PC-3 (cell line): ENCODE data around the gene PIAS2. TPM values are rescaled to one million over a fixed set of nuclear protein-coding genes. Genes with fewer than 3 reads are reported as not detected.
"Not testable (repeated sequence)": the region's sequence is repeated elsewhere in the genome, so short reads cannot be mapped to it uniquely, and the experiment has no call there.

Experiments used
- ATAC-seq: fragments of 200-7000 bp; cut with Tn5 transposase; 2 replicates; pipeline ENCODE4 v1.9.1; 2020; ENCODE audit warnings: mild to moderate bottlenecking, moderate library complexity
- BruUV-seq: library from RNA; stranded (reverse); fragments of 400-500 nt; replicated peaks from 2 replicates; lab custom pipeline; 2021; lab: Mats Ljungman, UMichigan
- CTCF ChIA-PET: fragments of 300-600 bp; sonication (Branson Sonifier 250); formaldehyde crosslinking; loops from one replicate; lab custom pipeline; 2022; ENCODE audit warnings: antibody characterized with exemption; lab: Charles Lee
- POLR2A ChIA-PET: fragments of 300-600 bp; sonication (Branson Sonifier 250); formaldehyde crosslinking; loops from one replicate; lab custom pipeline; 2022; ENCODE audit warnings: antibody characterized with exemption; ENCODE audit not compliant: unreplicated experiment; lab: Charles Lee
- DNase-seq: peaks from one replicate; pipeline ENCODE4 v3.0.0-alpha.2; 2015
- H2AFZ ChIP-seq: fragments of 300-600 bp; sonication (generic); 2 replicates; pipeline ENCODE4 v1.6.0; 2016; ENCODE audit warnings: antibody characterized with exemption, low read length
- H3F3A ChIP-seq: fragments of 300-600 bp; sonication (generic); one replicate; pipeline ENCODE4 v1.6.0; 2017; ENCODE audit warnings: antibody characterized with exemption, low read length, control low read depth, mild to moderate bottlenecking; ENCODE audit not compliant: unreplicated experiment
- H3K27ac ChIP-seq: fragments of 300-600 bp; sonication (generic); 2 replicates; pipeline ENCODE4 v1.5.1; 2016; ENCODE audit warnings: mild to moderate bottlenecking, low read length
- H3K27me3 ChIP-seq: fragments of 300-600 bp; sonication (generic); 2 replicates; pipeline ENCODE4 v1.6.1; 2016; ENCODE audit warnings: low read length, mixed read lengths
- H3K36me3 ChIP-seq: fragments of 300-600 bp; sonication (generic); 2 replicates; pipeline ENCODE4 v1.6.1; 2016; ENCODE audit warnings: low read depth, mixed run types, low read length, mixed read lengths
- H3K4me1 ChIP-seq: fragments of 300-600 bp; sonication (generic); 2 replicates; pipeline ENCODE4 v1.5.1; 2016; ENCODE audit warnings: low read length; ENCODE audit not compliant: insufficient read depth
- H3K4me2 ChIP-seq: fragments of 300-600 bp; sonication (generic); 2 replicates; pipeline ENCODE4 v1.6.0; 2016; ENCODE audit warnings: low read length
- H3K4me3 ChIP-seq: fragments of 300-600 bp; sonication (generic); 2 replicates; pipeline ENCODE4 v1.5.1; 2016; ENCODE audit warnings: mild to moderate bottlenecking, low read length, mixed read lengths
- H3K79me2 ChIP-seq: fragments of 300-600 bp; sonication (generic); 2 replicates; pipeline ENCODE4 v1.6.1; 2017; ENCODE audit warnings: low read length, mixed read lengths
- H3K9ac ChIP-seq: fragments of 300-600 bp; sonication (generic); 2 replicates; pipeline ENCODE4 v1.6.0; 2016; ENCODE audit warnings: mild to moderate bottlenecking, low read length
- H3K9me2 ChIP-seq: fragments of 300-600 bp; sonication (generic); replicated peaks from 2 replicates; pipeline ENCODE4 v1.6.1; 2016; ENCODE audit warnings: mixed run types, low read length, mixed read lengths
- H3K9me3 ChIP-seq: fragments of 300-600 bp; sonication (generic); 2 replicates; pipeline ENCODE4 v1.6.1; 2016; ENCODE audit warnings: low read length, mixed read lengths
- H4K20me1 ChIP-seq: fragments of 300-600 bp; sonication (generic); 2 replicates; pipeline ENCODE4 v1.6.1; 2016; ENCODE audit warnings: low read length, mixed read lengths
- EZH2 ChIP-seq: fragments of 300-600 bp; sonication (generic); IDR thresholded peaks from one replicate; pipeline ENCODE4 v1.6.1; 2017; ENCODE audit warnings: antibody characterized with exemption, mild to moderate bottlenecking, low read length; ENCODE audit not compliant: unreplicated experiment
- EZH2phosphoT487 ChIP-seq: fragments of 300-600 bp; sonication (generic); IDR thresholded peaks from 2 replicates; pipeline ENCODE4 v1.6.1; 2018; ENCODE audit warnings: mild to moderate bottlenecking, antibody characterized with exemption, low read length, borderline replicate concordance
- intact Hi-C: fragments of 100-400 bp; cut with micrococcal nuclease; formaldehyde crosslinking; loops from 2 replicates; pipeline ENCODE4 v1.9.0; 2023
- total RNA-seq: library from RNA; depleted of rRNA; stranded (reverse); fragments of >200 nt; gene quantifications from 2 replicates; pipeline ENCODE4 v1.2.3, GENCODE V29; 2014
- TF ChIP-seq, protein P1 (sequence below): fragments of 300-600 bp; sonication (generic); conservative IDR thresholded peaks from 2 replicates; pipeline ENCODE4 v1.5.1; 2017; ENCODE audit warnings: antibody characterized with exemption, low read depth, mild to moderate bottlenecking, low read length

Gene PIAS2
- total RNA-seq, 1 experiment from 2014 or later: 13.5 TPM

DNA sequence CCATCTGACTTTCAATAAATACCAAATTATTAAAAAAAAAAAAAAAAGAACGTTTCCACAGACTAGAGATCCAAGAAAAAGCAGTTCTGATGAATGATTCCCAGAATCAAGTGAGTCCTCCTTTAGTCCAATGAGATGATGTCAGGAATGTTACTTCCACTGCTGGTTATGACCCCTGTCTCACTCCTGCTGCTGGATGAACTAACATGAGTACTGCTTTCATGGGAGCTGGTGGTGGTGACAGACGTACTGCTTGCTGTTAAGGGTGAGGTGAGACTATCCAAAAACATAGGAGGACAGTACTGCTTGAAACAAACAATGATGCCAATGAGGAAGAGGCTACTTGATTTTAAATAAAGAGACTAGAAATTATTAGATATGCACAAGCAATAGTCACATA, 105.0 kb downstream of the PIAS2 start:
- H3K9me3 ChIP-seq: no peaks in the 10 kb centered on the region
- POLR2A ChIA-PET: no interaction called here

DNA sequence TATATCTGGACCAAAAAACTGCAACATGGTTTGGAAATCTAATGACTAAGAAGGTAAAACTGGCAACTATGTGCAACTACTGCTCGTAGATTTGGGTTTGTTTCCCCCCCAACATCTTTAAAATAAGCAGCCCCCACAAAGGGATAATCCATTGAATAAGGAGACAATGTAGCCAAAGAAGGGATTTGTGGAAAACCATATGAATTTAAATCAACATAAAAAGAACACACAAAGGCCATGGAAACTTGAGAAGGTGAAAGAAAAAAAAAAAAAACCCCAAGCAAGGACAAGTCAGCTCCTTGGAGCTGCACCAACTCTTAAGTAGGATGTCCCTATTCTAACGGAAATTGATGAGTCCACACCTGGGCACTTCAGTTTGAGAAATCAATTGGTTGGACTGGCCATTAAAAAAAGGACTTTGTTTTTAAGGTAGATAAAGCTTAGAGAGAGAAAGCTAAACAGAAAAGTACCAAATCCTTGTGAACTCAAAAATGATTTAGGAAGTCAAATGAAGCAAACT, 106.8 kb downstream of the PIAS2 start:
- Histone ChIP-seq H3K9me3 (no peaks in the 10 kb centered on the region), H3F3A (no peaks in the 10 kb centered on the region), H3K9me2 (no peaks in the 10 kb centered on the region), H2AFZ (no peak overlapping the region), H4K20me1 (no peaks in the 10 kb centered on the region), H3K4me2 (no peak overlapping the region), H3K9ac (no peak overlapping the region), H3K27ac (no peak overlapping the region), H3K79me2 (no peaks in the 10 kb centered on the region), H3K4me3 (no peak overlapping the region), H3K27me3 (no peaks in the 10 kb centered on the region), H3K36me3 (no peaks in the 10 kb centered on the region), H3K4me1 (no peaks in the 10 kb centered on the region)
- CTCF ChIA-PET: no interaction called here
- no TSS peak for BruUV-seq
- ATAC-seq: no peak
- POLR2A ChIA-PET: no interaction called here
- intact Hi-C loops: no loop called here
- TF ChIP-seq, protein P1, sequence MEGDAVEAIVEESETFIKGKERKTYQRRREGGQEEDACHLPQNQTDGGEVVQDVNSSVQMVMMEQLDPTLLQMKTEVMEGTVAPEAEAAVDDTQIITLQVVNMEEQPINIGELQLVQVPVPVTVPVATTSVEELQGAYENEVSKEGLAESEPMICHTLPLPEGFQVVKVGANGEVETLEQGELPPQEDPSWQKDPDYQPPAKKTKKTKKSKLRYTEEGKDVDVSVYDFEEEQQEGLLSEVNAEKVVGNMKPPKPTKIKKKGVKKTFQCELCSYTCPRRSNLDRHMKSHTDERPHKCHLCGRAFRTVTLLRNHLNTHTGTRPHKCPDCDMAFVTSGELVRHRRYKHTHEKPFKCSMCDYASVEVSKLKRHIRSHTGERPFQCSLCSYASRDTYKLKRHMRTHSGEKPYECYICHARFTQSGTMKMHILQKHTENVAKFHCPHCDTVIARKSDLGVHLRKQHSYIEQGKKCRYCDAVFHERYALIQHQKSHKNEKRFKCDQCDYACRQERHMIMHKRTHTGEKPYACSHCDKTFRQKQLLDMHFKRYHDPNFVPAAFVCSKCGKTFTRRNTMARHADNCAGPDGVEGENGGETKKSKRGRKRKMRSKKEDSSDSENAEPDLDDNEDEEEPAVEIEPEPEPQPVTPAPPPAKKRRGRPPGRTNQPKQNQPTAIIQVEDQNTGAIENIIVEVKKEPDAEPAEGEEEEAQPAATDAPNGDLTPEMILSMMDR: no peak
- TF ChIP-seq EZH2phosphoT487: no peak
- no peak for TF ChIP-seq EZH2
- no peak for DNase-seq

More for the DNA sequence above, 105.0 kb downstream of the PIAS2 start:
- no peak overlapping the region for H3K27ac ChIP-seq
- no peak overlapping the region for H2AFZ ChIP-seq
- no peak for DNase-seq
- no peaks in the 10 kb centered on the region for H3K9me2 ChIP-seq
- CTCF ChIA-PET: no interaction called here
- no peaks in the 10 kb centered on the region for H3K27me3 ChIP-seq
- H3K79me2 ChIP-seq: no peaks in the 10 kb centered on the region
- no peak for ATAC-seq
- intact Hi-C loops: no loop called here
- H3K9ac ChIP-seq: no peak overlapping the region
- H3K4me1 ChIP-seq: no peaks in the 10 kb centered on the region
- no TSS peak for BruUV-seq
- TF ChIP-seq, protein P1: no peak
- TF ChIP-seq EZH2phosphoT487 (no peak), EZH2 (no peak)
- H3K4me2 ChIP-seq: no peak overlapping the region
- no peaks in the 10 kb centered on the region for H3F3A ChIP-seq
- no peaks in the 10 kb centered on the region for H3K36me3 ChIP-seq
- no peaks in the 10 kb centered on the region for H4K20me1 ChIP-seq
- no peak overlapping the region for H3K4me3 ChIP-seq

DNA sequence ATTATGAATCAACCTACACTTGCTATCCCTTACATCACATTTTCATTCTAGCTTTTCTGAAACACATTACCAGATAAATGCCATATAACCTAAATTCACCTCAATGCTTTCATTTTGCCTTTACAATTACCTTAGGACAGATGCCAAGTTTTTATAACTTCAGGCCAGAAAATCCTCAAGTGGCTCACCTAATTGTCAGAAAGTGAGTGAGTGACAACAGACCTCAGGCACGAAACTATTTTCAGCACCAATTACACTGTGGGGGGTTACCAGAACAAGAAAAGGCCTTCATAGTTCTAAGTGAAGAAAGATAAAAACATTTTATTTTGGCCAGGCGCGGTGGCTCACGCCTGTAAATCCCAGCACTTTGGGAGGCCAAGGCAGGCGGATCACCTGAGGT, 108.2 kb downstream of the PIAS2 start:
- no peak for DNase-seq
- no peak overlapping the region for H2AFZ ChIP-seq
- H3K4me3 ChIP-seq: no peak overlapping the region
- CTCF ChIA-PET: no interaction called here
- no peaks in the 10 kb centered on the region for H3K79me2 ChIP-seq
- H3K27me3 ChIP-seq: no peaks in the 10 kb centered on the region
- POLR2A ChIA-PET: no interaction called here
- TF ChIP-seq EZH2phosphoT487: no peak
- TF ChIP-seq, protein P1: no peak
- no peak for TF ChIP-seq EZH2
- H3K9ac ChIP-seq: no peak overlapping the region
- no peaks in the 10 kb centered on the region for H4K20me1 ChIP-seq
- H3K27ac ChIP-seq: no peak overlapping the region
- H3K9me2 ChIP-seq: no peaks in the 10 kb centered on the region
- no peak for ATAC-seq
- intact Hi-C loops: no loop called here
- BruUV-seq: no TSS peak
- no peaks in the 10 kb centered on the region for H3K9me3 ChIP-seq
- H3K4me1 ChIP-seq: no peaks in the 10 kb centered on the region
- H3F3A ChIP-seq: no peaks in the 10 kb centered on the region
- no peak overlapping the region for H3K4me2 ChIP-seq
- H3K36me3 ChIP-seq: no peaks in the 10 kb centered on the region

DNA sequence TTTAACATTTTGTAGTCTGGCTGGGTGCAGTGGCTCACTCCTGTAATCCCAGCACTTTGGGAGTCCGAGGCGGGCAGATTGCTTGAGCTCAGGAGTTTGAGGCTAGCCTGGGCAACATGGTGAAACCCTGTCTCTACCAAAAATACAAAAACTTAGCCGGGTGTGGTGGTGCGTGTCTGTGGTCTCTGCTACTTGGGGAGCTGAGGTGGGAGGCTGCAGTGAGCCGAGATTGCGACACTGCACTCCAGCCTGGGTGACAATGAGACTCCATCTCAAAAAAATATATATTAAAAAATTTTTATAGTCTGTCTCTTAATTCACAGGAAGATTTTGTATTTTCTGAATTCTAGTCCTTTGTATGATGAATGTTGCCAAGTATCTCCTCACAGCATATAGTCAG, 121.4 kb downstream of the PIAS2 start:
- H3K27ac ChIP-seq, intact Hi-C loops, POLR2A ChIA-PET, BruUV-seq, DNase-seq, H3K9me2 ChIP-seq, ATAC-seq, CTCF ChIA-PET, H3K4me2 ChIP-seq, H3F3A ChIP-seq, H3K9me3 ChIP-seq, H3K4me1 ChIP-seq, H3K27me3 ChIP-seq, H2AFZ ChIP-seq, H4K20me1 ChIP-seq, H3K9ac ChIP-seq, H3K4me3 ChIP-seq, H3K36me3 ChIP-seq, H3K79me2 ChIP-seq: not testable (repeated sequence)
